Osteoblast (primary cell): ENCODE data around the gene MAGEF1. TPM values are rescaled to one million over a fixed set of nuclear protein-coding genes. Genes with fewer than 3 reads are reported as not detected.

Experiments
- DNase-seq: peaks from one replicate; pipeline ENCODE4 v3.0.0; 2011; ENCODE audit warnings: low spot score, mixed read lengths; ENCODE audit not compliant: insufficient read length; ENCODE audit errors: missing footprints
- H2AFZ ChIP-seq: 2 replicates; pipeline ENCODE4 v1.6.0; 2011; ENCODE audit warnings: mild to moderate bottlenecking, low read length
- H3K27ac ChIP-seq: 2 replicates; pipeline ENCODE4 v1.5.1; 2011; ENCODE audit warnings: mild to moderate bottlenecking, low read depth, low read length, moderate library complexity
- H3K27me3 ChIP-seq: 2 replicates; pipeline ENCODE4 v1.6.0; 2012; ENCODE audit warnings: mild to moderate bottlenecking, control low read depth, inconsistent platforms, low read length, moderate library complexity; ENCODE audit not compliant: insufficient read depth
- H3K36me3 ChIP-seq: 2 replicates; pipeline ENCODE4 v1.5.1; 2011; ENCODE audit warnings: mild to moderate bottlenecking, low read length, control low read depth, moderate library complexity; ENCODE audit not compliant: insufficient read depth
- H3K4me1 ChIP-seq: 2 replicates; pipeline ENCODE4 v1.5.1; 2011; ENCODE audit warnings: mild to moderate bottlenecking, low read length, control low read depth, moderate library complexity; ENCODE audit not compliant: insufficient read depth
- H3K4me2 ChIP-seq: 2 replicates; pipeline ENCODE4 v1.6.0; 2011; ENCODE audit warnings: mild to moderate bottlenecking, low read length; ENCODE audit not compliant: insufficient read depth
- H3K4me3 ChIP-seq: fragments of 200-600 bp; sonication (generic); 3 replicates; pipeline ENCODE4 v1.5.1; 2012; ENCODE audit warnings: mild to moderate bottlenecking, low read length, inconsistent platforms; ENCODE audit not compliant: insufficient read depth
- H3K79me2 ChIP-seq: 2 replicates; pipeline ENCODE4 v1.6.0; 2012; ENCODE audit warnings: mild to moderate bottlenecking, low read length, control low read depth, inconsistent platforms; ENCODE audit not compliant: insufficient read depth
- H3K9me3 ChIP-seq: 2 replicates; pipeline ENCODE4 v1.5.1; 2011; ENCODE audit warnings: low read depth, low read length, control low read depth
- H4K20me1 ChIP-seq: 2 replicates; pipeline ENCODE4 v1.6.0; 2012; ENCODE audit warnings: mild to moderate bottlenecking, low read length, control low read depth; ENCODE audit not compliant: insufficient read depth
- total RNA-seq: library from RNA; depleted of rRNA; stranded (reverse); fragments of >200 nt; gene quantifications from 2 replicates; pipeline ENCODE4 v1.2.3, GENCODE V29; 2012
- TF ChIP-seq, protein P1 (sequence below): IDR thresholded peaks from 2 replicates; pipeline ENCODE4 v1.5.1; 2011; ENCODE audit warnings: mild to moderate bottlenecking, low read depth, low read length, moderate library complexity; ENCODE audit errors: extremely low read depth

Gene MAGEF1
- total RNA-seq, 1 donor = 18.8 TPM

DNA sequence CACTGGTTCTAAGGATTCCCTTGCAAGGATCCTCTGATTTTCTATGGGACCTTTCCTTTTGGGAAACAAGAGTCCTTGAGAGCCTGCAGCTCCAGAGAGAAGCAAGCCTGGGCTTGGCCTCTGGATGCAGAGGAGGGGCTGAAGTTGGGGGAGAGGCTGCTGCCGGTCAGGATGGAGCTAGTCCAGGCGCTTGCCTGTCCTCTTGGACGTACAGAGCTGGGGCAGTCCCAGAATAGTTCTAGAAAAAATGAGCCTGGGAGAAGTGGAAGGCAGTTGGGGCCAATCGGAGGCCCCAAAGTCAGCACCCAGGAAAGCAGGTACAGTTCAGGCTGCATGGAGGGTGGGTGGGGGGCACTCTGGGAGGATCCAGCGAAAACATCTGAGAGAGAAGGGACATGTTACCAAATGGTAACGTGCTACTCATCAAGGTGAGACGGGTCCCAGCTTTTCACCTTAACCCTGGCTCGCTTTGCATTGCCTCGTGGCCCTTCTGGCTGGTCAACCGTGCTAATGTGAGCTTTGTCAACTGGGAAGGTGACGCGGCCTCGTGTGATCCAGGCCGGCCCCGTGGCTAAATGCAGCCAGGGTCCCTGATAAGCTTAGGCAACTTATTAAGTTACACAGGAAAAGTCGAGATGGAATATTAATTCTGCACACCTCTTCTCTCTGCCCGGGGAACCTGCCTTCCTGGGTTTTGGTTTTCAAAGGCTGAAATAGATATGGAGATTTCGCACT lies 38.7 kb upstream of the MAGEF1 start:
- Histone ChIP-seq H3K79me2 (no peaks in the 10 kb centered on the region), H3K4me2 (no peak overlapping the region), H3K4me3 (no peak overlapping the region), H2AFZ (no peak overlapping the region), H3K9me3 (no peaks in the 10 kb centered on the region), H3K36me3 (no peaks in the 10 kb centered on the region), H4K20me1 (no peaks in the 10 kb centered on the region), H3K27ac (no peak overlapping the region), H3K4me1 (no peaks in the 10 kb centered on the region), H3K27me3 (no peaks in the 10 kb centered on the region)
- TF ChIP-seq, protein P1, sequence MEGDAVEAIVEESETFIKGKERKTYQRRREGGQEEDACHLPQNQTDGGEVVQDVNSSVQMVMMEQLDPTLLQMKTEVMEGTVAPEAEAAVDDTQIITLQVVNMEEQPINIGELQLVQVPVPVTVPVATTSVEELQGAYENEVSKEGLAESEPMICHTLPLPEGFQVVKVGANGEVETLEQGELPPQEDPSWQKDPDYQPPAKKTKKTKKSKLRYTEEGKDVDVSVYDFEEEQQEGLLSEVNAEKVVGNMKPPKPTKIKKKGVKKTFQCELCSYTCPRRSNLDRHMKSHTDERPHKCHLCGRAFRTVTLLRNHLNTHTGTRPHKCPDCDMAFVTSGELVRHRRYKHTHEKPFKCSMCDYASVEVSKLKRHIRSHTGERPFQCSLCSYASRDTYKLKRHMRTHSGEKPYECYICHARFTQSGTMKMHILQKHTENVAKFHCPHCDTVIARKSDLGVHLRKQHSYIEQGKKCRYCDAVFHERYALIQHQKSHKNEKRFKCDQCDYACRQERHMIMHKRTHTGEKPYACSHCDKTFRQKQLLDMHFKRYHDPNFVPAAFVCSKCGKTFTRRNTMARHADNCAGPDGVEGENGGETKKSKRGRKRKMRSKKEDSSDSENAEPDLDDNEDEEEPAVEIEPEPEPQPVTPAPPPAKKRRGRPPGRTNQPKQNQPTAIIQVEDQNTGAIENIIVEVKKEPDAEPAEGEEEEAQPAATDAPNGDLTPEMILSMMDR = no peak
- DNase-seq = no peak

DNA sequence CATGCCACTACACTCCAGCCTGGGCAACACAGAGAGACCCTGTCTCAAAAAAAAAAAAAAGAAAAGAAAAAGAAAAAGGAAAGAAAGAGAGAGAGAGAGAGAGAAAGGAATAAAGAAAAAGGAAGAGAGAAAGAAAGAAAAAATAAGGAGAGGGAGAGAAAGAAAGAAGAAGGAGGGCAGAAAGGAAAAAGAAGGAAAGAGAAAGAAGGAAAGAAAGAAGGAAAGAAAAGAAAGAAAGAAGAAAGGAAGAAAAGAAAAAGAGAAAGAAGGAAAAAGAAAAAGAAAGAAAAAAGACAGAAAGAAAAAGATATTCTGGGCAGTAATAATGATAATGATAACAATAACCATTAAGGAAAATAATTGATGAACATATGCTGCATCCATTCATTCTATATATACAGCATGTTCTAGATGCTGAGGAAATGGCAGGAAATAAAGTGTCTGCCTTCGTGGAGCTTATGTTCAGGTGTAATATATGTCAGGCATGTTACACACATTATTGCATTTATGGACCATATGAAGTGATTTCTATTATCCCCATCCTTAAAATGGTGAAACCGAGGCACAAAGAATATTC lies 37.4 kb upstream of the MAGEF1 start:
- DNase-seq = no peak
- H3K79me2 ChIP-seq = no peaks in the 10 kb centered on the region
- no peak overlapping the region for H3K4me3 ChIP-seq
- TF ChIP-seq, protein P1 = no peak
- H3K27me3 ChIP-seq = no peaks in the 10 kb centered on the region
- H3K4me1 ChIP-seq = no peaks in the 10 kb centered on the region
- no peaks in the 10 kb centered on the region for H4K20me1 ChIP-seq
- H3K27ac ChIP-seq = no peak overlapping the region
- H3K9me3 ChIP-seq = no peaks in the 10 kb centered on the region
- H2AFZ ChIP-seq = no peak overlapping the region
- no peaks in the 10 kb centered on the region for H3K36me3 ChIP-seq
- H3K4me2 ChIP-seq = no peak overlapping the region

DNA sequence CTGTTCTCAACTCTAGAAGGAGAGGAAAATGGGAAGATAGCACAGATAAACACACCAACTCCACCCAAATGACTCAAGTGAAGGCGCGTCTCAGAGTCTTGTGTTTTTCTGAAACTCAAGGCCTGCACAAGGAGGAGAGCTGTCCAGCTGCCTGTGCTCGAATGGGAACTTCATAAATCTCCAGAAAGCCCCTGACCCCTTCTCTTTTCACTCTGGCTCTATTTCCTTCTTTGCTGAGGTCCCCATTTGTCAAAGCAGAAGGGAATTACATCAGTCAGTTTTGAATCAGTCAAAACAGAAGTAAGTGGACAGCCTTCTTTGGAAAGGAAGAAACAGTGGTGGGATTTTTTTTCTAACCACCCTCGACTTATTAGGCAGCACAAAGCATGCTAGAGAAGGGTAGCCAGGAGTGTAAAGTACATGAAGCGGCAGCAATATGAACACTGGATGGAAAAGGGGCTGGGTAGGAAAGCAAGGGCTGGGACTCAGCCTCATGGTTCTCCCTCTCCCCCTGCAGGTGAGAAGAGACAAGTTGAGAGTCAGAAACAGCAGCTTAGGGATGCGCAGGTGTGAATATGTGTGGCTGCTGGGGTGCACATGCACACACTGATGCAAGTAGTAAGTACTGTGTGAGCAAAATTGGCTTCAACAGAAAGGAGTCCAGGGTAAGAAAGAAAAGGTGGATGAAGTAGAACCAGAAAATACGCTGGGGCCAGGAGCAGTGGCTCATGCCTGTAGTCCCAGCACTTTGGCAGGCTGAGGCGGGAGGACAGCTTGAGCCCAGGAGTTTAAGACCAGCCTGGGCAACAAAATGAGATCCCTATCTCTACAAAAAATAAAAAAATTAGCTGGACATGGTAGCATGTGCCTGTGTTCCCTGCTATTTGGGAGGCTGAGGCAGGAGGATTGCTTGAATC lies 36.6 kb upstream of the MAGEF1 start:
- Histone ChIP-seq H4K20me1 (no peaks in the 10 kb centered on the region), H3K27ac (no peak overlapping the region), H3K36me3 (no peaks in the 10 kb centered on the region), H3K79me2 (no peaks in the 10 kb centered on the region), H3K9me3 (no peaks in the 10 kb centered on the region), H3K4me3 (no peak overlapping the region), H3K27me3 (no peaks in the 10 kb centered on the region), H3K4me2 (no peak overlapping the region), H3K4me1 (no peaks in the 10 kb centered on the region), H2AFZ (no peak overlapping the region)
- no peak for DNase-seq
- TF ChIP-seq, protein P1 = no peak
